Nephron (organoid): ENCODE data around the gene CPLX3.

Experiments
- H3K27ac Mint-ChIP-seq, 3 experiments: 2 replicates each; pipeline ENCODE4 v1.8.0; 2020; ENCODE audit warnings: mixed read lengths in 3 of 3, mild to moderate bottlenecking in 2 of 3, moderate library complexity in 1 of 3
- H3K27me3 Mint-ChIP-seq: 2 replicates; pipeline ENCODE4 v1.8.0; 2021; ENCODE audit warnings: low read depth, mild to moderate bottlenecking, moderate library complexity, mixed read lengths
- H3K36me3 Mint-ChIP-seq: 2 replicates; pipeline ENCODE4 v1.8.0; 2020; ENCODE audit warnings: low read depth, mixed read lengths
- H3K4me1 Mint-ChIP-seq: 2 replicates; pipeline ENCODE4 v1.8.0; 2020; ENCODE audit warnings: mixed read lengths
- H3K4me3 Mint-ChIP-seq, 3 experiments: 2 replicates each; pipeline ENCODE4 v1.8.0; 2020; ENCODE audit warnings: mild to moderate bottlenecking in 3 of 3, mixed read lengths in 3 of 3, moderate library complexity in 2 of 3
- H3K9me3 Mint-ChIP-seq: 2 replicates; pipeline ENCODE4 v1.8.0; 2020; ENCODE audit warnings: mixed read lengths
- CTCF ChIP-seq, 3 experiments: fragments of 200-600 bp; sonication (generic); IDR thresholded peaks; one replicate each; pipeline ENCODE4 v1.5.0; 2021; ENCODE audit warnings: antibody characterized with exemption in 3 of 3; ENCODE audit not compliant: unreplicated experiment in 3 of 3

The CPLX3 gene

GRCh38 chr15:74791007-74791406, 35.4 kb upstream of the CPLX3 start:
- Mint-ChIP-seq H3K27ac (no peak overlapping the region), H3K36me3 (peaks cover under 1% of the 10 kb centered on the region), H3K4me1 (peaks cover 34% of the 10 kb centered on the region), H3K4me3 (no peak overlapping the region), H3K27me3 (no peaks in the 10 kb centered on the region), H3K9me3 (no peaks in the 10 kb centered on the region)
- no peak for TF ChIP-seq CTCF (IDR thresholded peaks at IDR 0.05; ENCODE audit: unreplicated experiment in 3 of 3)

GRCh38 chr15:74791667-74792066, 34.8 kb upstream of the CPLX3 start:
- no peak overlapping the region for H3K27ac Mint-ChIP-seq
- H3K27me3 Mint-ChIP-seq = no peaks in the 10 kb centered on the region
- peaks cover 4% of the 10 kb centered on the region for H3K36me3 Mint-ChIP-seq
- no peaks in the 10 kb centered on the region for H3K9me3 Mint-ChIP-seq
- TF ChIP-seq CTCF (IDR thresholded peaks at IDR 0.05; ENCODE audit: unreplicated experiment in 3 of 3) = no peak
- peaks cover 34% of the 10 kb centered on the region for H3K4me1 Mint-ChIP-seq
- no peak overlapping the region for H3K4me3 Mint-ChIP-seq

GRCh38 chr15:74792227-74793016, 34.0 kb upstream of the CPLX3 start:
- H3K4me3 Mint-ChIP-seq = no peak overlapping the region
- no peak overlapping the region for H3K27ac Mint-ChIP-seq
- H3K4me1 Mint-ChIP-seq = peaks cover 34% of the 10 kb centered on the region
- no peaks in the 10 kb centered on the region for H3K9me3 Mint-ChIP-seq
- no peak for TF ChIP-seq CTCF (IDR thresholded peaks at IDR 0.05; ENCODE audit: unreplicated experiment in 3 of 3)
- no peaks in the 10 kb centered on the region for H3K27me3 Mint-ChIP-seq
- H3K36me3 Mint-ChIP-seq = peaks cover 4% of the 10 kb centered on the region

GRCh38 chr15:74793135-74794028, 33.0 kb upstream of the CPLX3 start:
- TF ChIP-seq CTCF (IDR thresholded peaks at IDR 0.05; ENCODE audit: unreplicated experiment in 3 of 3) = no peak
- H3K27ac Mint-ChIP-seq = no peak overlapping the region
- peaks cover 4% of the 10 kb centered on the region for H3K36me3 Mint-ChIP-seq
- H3K9me3 Mint-ChIP-seq = no peaks in the 10 kb centered on the region
- peaks cover 24% of the 10 kb centered on the region for H3K4me1 Mint-ChIP-seq
- no peak overlapping the region for H3K4me3 Mint-ChIP-seq
- no peaks in the 10 kb centered on the region for H3K27me3 Mint-ChIP-seq

- TF ChIP-seq CTCF (IDR thresholded peaks at IDR 0.05; ENCODE audit: unreplicated experiment in 3 of 3) = no peak
- H3K4me3 Mint-ChIP-seq = no peak overlapping the region
- no peaks in the 10 kb centered on the region for H3K9me3 Mint-ChIP-seq
- H3K4me1 Mint-ChIP-seq = peaks cover 18% of the 10 kb centered on the region
- no peaks in the 10 kb centered on the region for H3K27me3 Mint-ChIP-seq
- no peak overlapping the region for H3K27ac Mint-ChIP-seq
- H3K36me3 Mint-ChIP-seq = peaks cover 4% of the 10 kb centered on the region
Observed at GRCh38 chr15:74794248-74794969, 32.0 kb upstream of the CPLX3 start.
